ENCODE measurements around the gene CARD19.

The CARD19 gene

GRCh38 chr9:93122721-93123221, 26.8 kb downstream of the CARD19 start:
- peak; percentile 39 for DNase-seq

- DNase-seq: no peak
Measured at GRCh38 chr9:93123561-93124283, 27.7 kb downstream of the CARD19 start.

- DNase-seq: no peak
Measured at GRCh38 chr9:93124793-93125192, 28.8 kb downstream of the CARD19 start.

- DNase-seq: no peak
Measured at GRCh38 chr9:93125331-93125894, 29.4 kb downstream of the CARD19 start.

- no peak for DNase-seq
Measured at GRCh38 chr9:93126151-93126781, 30.2 kb downstream of the CARD19 start.

GRCh38 chr9:93126825-93127368, 30.9 kb downstream of the CARD19 start:
- DNase-seq: no peak

- no peak for DNase-seq
Measured at GRCh38 chr9:93127395-93127911, 31.4 kb downstream of the CARD19 start.

GRCh38 chr9:93128011-93128714, 32.1 kb downstream of the CARD19 start:
- no peak for DNase-seq

- DNase-seq: no peak
Measured at GRCh38 chr9:93128715-93129224, 32.8 kb downstream of the CARD19 start.

- DNase-seq: no peak
Measured at GRCh38 chr9:93129286-93129685, 33.3 kb downstream of the CARD19 start.

GRCh38 chr9:93129691-93130500, 33.9 kb downstream of the CARD19 start:
- no peak for DNase-seq

- no peak for DNase-seq
Measured at GRCh38 chr9:93130861-93131481, 35.0 kb downstream of the CARD19 start.

- no peak for DNase-seq
Measured at GRCh38 chr9:93131599-93132286, 35.7 kb downstream of the CARD19 start.

- DNase-seq: no peak
Measured at GRCh38 chr9:93132287-93132927, 36.4 kb downstream of the CARD19 start.

- DNase-seq: no peak
Measured at GRCh38 chr9:93132946-93133680, 37.1 kb downstream of the CARD19 start.

GRCh38 chr9:93133681-93134014, 37.6 kb downstream of the CARD19 start:
- DNase-seq: peak; percentile 58

- DNase-seq: peak; percentile 59
Measured at GRCh38 chr9:93134015-93134739, 38.2 kb downstream of the CARD19 start, which contains the start of gene NINJ1. Gene NINJ1, minus strand, starts transcription at chr9:93134251. Its CDS starts 34 bp downstream, at chr9:93134217.

- no peak for DNase-seq
Measured at GRCh38 chr9:93134740-93135444, 38.9 kb downstream of the CARD19 start.
